SK-N-SH treated with all-trans-retinoic acid at 6 μM for 48 hours (cell line): ENCODE results near the gene CDC42SE1.

Experiments
- ESRRG ChIP-seq: fragments of 250-450 bp; sonication (Bioruptor Pico); IDR thresholded peaks from 2 replicates; pipeline ENCODE4 v1.6.1; 2021; ENCODE audit warnings: mild to moderate bottlenecking
- ISL1 ChIP-seq: fragments of 250-450 bp; sonication (Bioruptor Pico); IDR thresholded peaks from 2 replicates; pipeline ENCODE4 v2.1.2; 2022; ENCODE audit warnings: mild to moderate bottlenecking, moderate library complexity
- TCF4 ChIP-seq: fragments of 250-450 bp; sonication (Bioruptor Pico); IDR thresholded peaks from 2 replicates; pipeline ENCODE4 v1.8.0; 2021; ENCODE audit warnings: mild to moderate bottlenecking, moderate library complexity, borderline replicate concordance
- TOX ChIP-seq: fragments of 250-450 bp; sonication (Bioruptor Pico); IDR thresholded peaks from 2 replicates; pipeline ENCODE4 v1.8.0; 2021; ENCODE audit warnings: mild to moderate bottlenecking, moderate library complexity, borderline replicate concordance
- TSHZ2 ChIP-seq: fragments of 250-450 bp; sonication (Bioruptor Pico); IDR thresholded peaks from 2 replicates; pipeline ENCODE4 v1.5.0; 2020; ENCODE audit warnings: mild to moderate bottlenecking, moderate library complexity
- ZFP30 ChIP-seq: fragments of 450-650 bp; formaldehyde crosslinking; IDR thresholded peaks from 2 replicates; pipeline ENCODE4 v1.5.0; 2022; ENCODE audit warnings: mild to moderate bottlenecking, moderate library complexity
- ZNF565 ChIP-seq: fragments of 450-650 bp; formaldehyde crosslinking; conservative IDR thresholded peaks from 2 replicates; pipeline ENCODE4 v1.5.0; 2020; ENCODE audit warnings: low read depth, mild to moderate bottlenecking, moderate library complexity
- ZNF70 ChIP-seq: fragments of 450-650 bp; formaldehyde crosslinking; IDR thresholded peaks from 2 replicates; pipeline ENCODE4 v1.5.0; 2020; ENCODE audit warnings: mild to moderate bottlenecking, moderate library complexity
- TF ChIP-seq, protein P1 (sequence below): fragments of 250-450 bp; sonication (Bioruptor Pico); IDR thresholded peaks from 2 replicates; pipeline ENCODE4 v1.8.0; 2020; ENCODE audit warnings: mild to moderate bottlenecking, moderate library complexity, borderline replicate concordance

- TF ChIP-seq, protein P1, sequence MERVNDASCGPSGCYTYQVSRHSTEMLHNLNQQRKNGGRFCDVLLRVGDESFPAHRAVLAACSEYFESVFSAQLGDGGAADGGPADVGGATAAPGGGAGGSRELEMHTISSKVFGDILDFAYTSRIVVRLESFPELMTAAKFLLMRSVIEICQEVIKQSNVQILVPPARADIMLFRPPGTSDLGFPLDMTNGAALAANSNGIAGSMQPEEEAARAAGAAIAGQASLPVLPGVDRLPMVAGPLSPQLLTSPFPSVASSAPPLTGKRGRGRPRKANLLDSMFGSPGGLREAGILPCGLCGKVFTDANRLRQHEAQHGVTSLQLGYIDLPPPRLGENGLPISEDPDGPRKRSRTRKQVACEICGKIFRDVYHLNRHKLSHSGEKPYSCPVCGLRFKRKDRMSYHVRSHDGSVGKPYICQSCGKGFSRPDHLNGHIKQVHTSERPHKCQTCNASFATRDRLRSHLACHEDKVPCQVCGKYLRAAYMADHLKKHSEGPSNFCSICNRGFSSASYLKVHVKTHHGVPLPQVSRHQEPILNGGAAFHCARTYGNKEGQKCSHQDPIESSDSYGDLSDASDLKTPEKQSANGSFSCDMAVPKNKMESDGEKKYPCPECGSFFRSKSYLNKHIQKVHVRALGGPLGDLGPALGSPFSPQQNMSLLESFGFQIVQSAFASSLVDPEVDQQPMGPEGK = no peak
- TF ChIP-seq ZNF70 (CRISPR knock-in tag) (no peak), TCF4 (no peak), ESRRG (CRISPR knock-in tag) (no peak), TSHZ2 (CRISPR knock-in tag) (no peak), ZFP30 (CRISPR knock-in tag) (no peak), TOX (CRISPR knock-in tag) (no peak), ZNF565 (CRISPR knock-in tag) (no peak), ISL1 (CRISPR knock-in tag) (no peak)
These were observed 51.6 kb downstream of the CDC42SE1 start for GRCh38 chr1:151007853-151008243.
